ENCODE data around the gene SMG6. TPM values are rescaled to one million over a fixed set of nuclear protein-coding genes. Genes with fewer than 3 reads are reported as not detected.

Gene SMG6
- polyA plus RNA-seq, 1 of the 3 experiments (the other 2 are of a cell fraction), result 15.7 TPM

GRCh38 chr17:2123375-2124251, 180.0 kb downstream of the SMG6 start:
- H3K9ac ChIP-seq, result no peak overlapping the region
- no peaks in the 10 kb centered on the region for H3K27me3 ChIP-seq (ENCODE audit: insufficient read depth)
- H4K20me1 ChIP-seq (ENCODE audit: insufficient read depth), result no peaks in the 10 kb centered on the region
- H3K36me3 ChIP-seq (replicated peaks in 1 of 2; ENCODE audit: control insufficient read depth in 1 of 2, insufficient read depth in 2 of 2, low read length in 1 of 2), result peaks cover 0 to 3% of the 10 kb centered on the region in 2 experiments
- H3K9me3 ChIP-seq, result no peaks in the 10 kb centered on the region
- H3K27ac ChIP-seq (ENCODE audit: low read depth in 2 of 2, low read length in 1 of 2), result peak overlapping the region in 1 of 2 experiments; percentile 23; a peak in 1 of 4 replicates
- peaks cover 13 to 18% of the 10 kb centered on the region in 2 experiments; a peak in 2 of 4 replicates for H3K4me1 ChIP-seq (ENCODE audit: control insufficient read depth in 1 of 2, insufficient read depth in 2 of 2, low read depth in 1 of 2, low read length in 1 of 2)
- POLR2A ChIA-PET, result no interaction called here
- CTCF ChIA-PET, result interaction anchor here (1.0 to 3.9 kb wide), 9 partner anchors 10 to 121 kb away, joined by 3 to 34 read pairs (median 6); partner anchors contain the start of gene HIC1
- no peaks in the 10 kb centered on the region for H3K79me2 ChIP-seq (ENCODE audit: insufficient read depth)
- no peak for TF ChIP-seq FOXJ3 (CRISPR knock-in tag; IDR thresholded peaks at IDR 0.05)
- no peak for DNase-seq
- H3K9me2 ChIP-seq, result no peaks in the 10 kb centered on the region
- H3F3A ChIP-seq (replicated peaks; ENCODE audit: insufficient read depth), result peaks cover 15% of the 10 kb centered on the region
- H3K4me3 ChIP-seq (ENCODE audit: low read depth in 2 of 2, low read length in 1 of 2), result no peak overlapping the region
- 91% methylated on average over 7 of the region's 7 CpGs for WGBS (ENCODE audit: low lambda C conversion rate)
- H2AFZ ChIP-seq (ENCODE audit: low read depth), result no peak overlapping the region
- H3K4me2 ChIP-seq, result 0 out of 2 replicates have a peak overlapping the region, but pooled peaks have one; percentile 8

DNA sequence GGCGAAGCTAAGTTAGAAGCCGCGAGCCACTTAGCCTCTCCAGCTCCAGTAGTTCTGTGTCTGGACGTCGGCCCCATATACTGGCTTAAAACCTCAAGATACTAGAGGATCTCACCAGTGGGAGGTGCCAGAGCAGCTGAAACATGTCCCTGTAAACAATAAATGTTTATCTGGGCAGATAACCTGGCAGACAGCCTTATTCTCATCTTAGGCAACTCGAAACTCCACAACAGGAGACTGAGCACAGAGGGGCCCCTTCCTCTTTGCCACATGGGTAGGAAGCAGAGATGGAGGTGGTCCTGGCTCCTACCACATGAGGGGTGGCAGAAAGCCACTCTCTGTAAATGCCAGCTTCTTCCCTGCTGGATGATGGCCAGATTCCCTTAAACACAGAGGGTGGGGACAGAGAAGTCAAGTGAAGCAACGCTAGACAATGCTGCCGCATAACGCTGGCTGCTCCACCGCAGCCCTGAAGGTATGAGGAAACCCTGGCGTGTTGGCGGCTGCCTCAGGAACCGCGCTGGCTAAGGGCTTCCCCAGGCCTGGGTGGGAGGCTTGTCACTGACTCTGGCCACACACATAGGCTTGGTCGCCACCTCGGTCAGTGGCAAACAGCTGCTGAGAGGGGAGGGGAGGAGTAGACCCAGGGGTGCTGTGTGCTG, 180.8 kb downstream of the SMG6 start:
- no peaks in the 10 kb centered on the region for H3K27me3 ChIP-seq (ENCODE audit: insufficient read depth)
- CTCF ChIA-PET, result interaction anchor here (0.8 to 3.9 kb wide), 18 partner anchors 11 to 122 kb away, joined by 3 to 34 read pairs (median 6); partner anchors contain the start of gene HIC1
- DNase-seq, result peak; percentile 56
- H2AFZ ChIP-seq (ENCODE audit: low read depth), result no peak overlapping the region
- TF ChIP-seq TAF1 (IDR thresholded peaks at IDR 0.05; ENCODE audit: borderline replicate concordance, low read depth, low read length), result no peak
- TF ChIP-seq RAD21 (IDR thresholded peaks at IDR 0.05; ENCODE audit: low read length), result peak; percentile 43
- TF ChIP-seq NFIC (IDR thresholded peaks at IDR 0.05; ENCODE audit: borderline replicate concordance), result no peak
- WGBS (ENCODE audit: low lambda C conversion rate), result 79% methylated on average over 11 of the region's 16 CpGs
- H4K20me1 ChIP-seq (ENCODE audit: insufficient read depth), result no peaks in the 10 kb centered on the region
- no peaks in the 10 kb centered on the region for H3K9me2 ChIP-seq
- H3K9ac ChIP-seq, result no peak overlapping the region
- peaks cover 13 to 18% of the 10 kb centered on the region in 2 experiments; a peak in 2 of 4 replicates for H3K4me1 ChIP-seq (ENCODE audit: control insufficient read depth in 1 of 2, insufficient read depth in 2 of 2, low read depth in 1 of 2, low read length in 1 of 2)
- H3K9me3 ChIP-seq, result no peaks in the 10 kb centered on the region
- peaks cover 15% of the 10 kb centered on the region for H3F3A ChIP-seq (replicated peaks; ENCODE audit: insufficient read depth)
- H3K4me2 ChIP-seq, result no peak overlapping the region
- no peak overlapping the region for H3K4me3 ChIP-seq (ENCODE audit: low read depth in 2 of 2, low read length in 1 of 2)
- peak overlapping the region in 1 of 2 experiments; percentile 14; a peak in 1 of 4 replicates for H3K27ac ChIP-seq (ENCODE audit: low read depth in 2 of 2, low read length in 1 of 2)
- POLR2A ChIA-PET, result no interaction called here
- H3K79me2 ChIP-seq (ENCODE audit: insufficient read depth), result no peaks in the 10 kb centered on the region
- H3K36me3 ChIP-seq (replicated peaks in 1 of 2; ENCODE audit: control insufficient read depth in 1 of 2, insufficient read depth in 2 of 2, low read length in 1 of 2), result peaks cover 0 to 5% of the 10 kb centered on the region in 2 experiments

DNA sequence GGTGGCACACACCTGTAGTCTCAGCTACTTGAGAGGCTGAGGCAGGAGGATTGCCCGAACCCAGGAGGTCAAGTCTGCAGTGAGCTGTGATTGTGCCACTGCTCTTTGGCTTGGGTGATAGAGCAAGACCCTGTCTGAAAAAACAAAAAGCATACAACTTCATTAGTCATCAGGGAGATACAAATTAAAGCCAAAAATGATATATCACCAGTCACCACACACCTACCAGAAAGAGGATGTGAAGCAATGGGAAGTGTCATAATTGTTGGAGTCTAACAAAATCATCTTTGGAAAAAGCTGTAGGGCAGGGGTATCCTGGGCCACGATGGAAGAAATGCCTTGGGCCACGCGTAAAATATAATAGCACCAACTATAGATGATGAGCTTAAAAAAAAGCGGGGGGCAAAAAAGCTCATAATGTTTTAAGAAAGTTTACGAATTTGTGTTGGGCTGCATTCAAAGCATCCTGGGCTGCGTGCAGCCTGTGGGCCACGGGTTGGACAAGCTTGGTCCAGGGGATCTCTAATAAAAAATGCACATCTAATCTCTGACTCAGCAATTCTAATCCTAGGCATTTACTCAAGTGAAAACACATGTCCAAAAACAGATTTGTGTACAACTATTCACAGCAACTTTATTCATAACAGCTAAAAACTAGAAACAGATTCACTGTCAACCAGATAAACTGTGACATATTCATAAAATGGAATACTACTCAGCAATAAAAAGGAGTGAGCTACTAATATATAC, 182.8 kb downstream of the SMG6 start:
- POLR2A ChIA-PET, result interaction anchor here (0.8 kb wide), 1 partner anchor 17 kb away, joined by 4 read pairs; no protein-coding TSS in a partner anchor
- no peak overlapping the region for H3K4me2 ChIP-seq
- no peak overlapping the region for H3K27ac ChIP-seq (ENCODE audit: low read depth in 2 of 2, low read length in 1 of 2)
- no peaks in the 10 kb centered on the region for H3K27me3 ChIP-seq (ENCODE audit: insufficient read depth)
- no peaks in the 10 kb centered on the region for H3K9me2 ChIP-seq
- no peak overlapping the region for H3K4me3 ChIP-seq (ENCODE audit: low read depth in 2 of 2, low read length in 1 of 2)
- H3K36me3 ChIP-seq (replicated peaks in 1 of 2; ENCODE audit: control insufficient read depth in 1 of 2, insufficient read depth in 2 of 2, low read length in 1 of 2), result peaks cover 0 to 16% of the 10 kb centered on the region in 2 experiments
- H3K4me1 ChIP-seq (ENCODE audit: control insufficient read depth in 1 of 2, insufficient read depth in 2 of 2, low read depth in 1 of 2, low read length in 1 of 2), result peaks cover 13 to 18% of the 10 kb centered on the region in 2 experiments; a peak in 2 of 4 replicates
- no peaks in the 10 kb centered on the region for H3K79me2 ChIP-seq (ENCODE audit: insufficient read depth)
- DNase-seq, result no peak
- no peak overlapping the region for H3K9ac ChIP-seq
- TF ChIP-seq POLR2AphosphoS5 (IDR thresholded peaks at IDR 0.05; ENCODE audit: low read depth, low read length), result no peak
- TF ChIP-seq TCF12 (IDR thresholded peaks at IDR 0.05), result peak; percentile 44
- no peak overlapping the region for H2AFZ ChIP-seq (ENCODE audit: low read depth)
- peaks cover 21% of the 10 kb centered on the region for H3F3A ChIP-seq (replicated peaks; ENCODE audit: insufficient read depth)
- CTCF ChIA-PET, result interaction anchor here (0.9 to 3.9 kb wide), 10 partner anchors 8 to 124 kb away, joined by 3 to 34 read pairs (median 4); partner anchors contain the start of gene HIC1
- 95% methylated on average over 8 of the region's 8 CpGs for WGBS (ENCODE audit: low lambda C conversion rate)
- H3K9me3 ChIP-seq, result no peaks in the 10 kb centered on the region
- H4K20me1 ChIP-seq (ENCODE audit: insufficient read depth), result no peaks in the 10 kb centered on the region
